DMS 273 (cell line): Measurements from ENCODE around the gene PLA2G4C.

ENCODE experiments used
- DNase-seq: peaks from one replicate; lab custom pipeline; 2025; ENCODE audit not compliant: unreplicated experiment; lab: John Stamatoyannopoulos, UW

The PLA2G4C gene, protein sequence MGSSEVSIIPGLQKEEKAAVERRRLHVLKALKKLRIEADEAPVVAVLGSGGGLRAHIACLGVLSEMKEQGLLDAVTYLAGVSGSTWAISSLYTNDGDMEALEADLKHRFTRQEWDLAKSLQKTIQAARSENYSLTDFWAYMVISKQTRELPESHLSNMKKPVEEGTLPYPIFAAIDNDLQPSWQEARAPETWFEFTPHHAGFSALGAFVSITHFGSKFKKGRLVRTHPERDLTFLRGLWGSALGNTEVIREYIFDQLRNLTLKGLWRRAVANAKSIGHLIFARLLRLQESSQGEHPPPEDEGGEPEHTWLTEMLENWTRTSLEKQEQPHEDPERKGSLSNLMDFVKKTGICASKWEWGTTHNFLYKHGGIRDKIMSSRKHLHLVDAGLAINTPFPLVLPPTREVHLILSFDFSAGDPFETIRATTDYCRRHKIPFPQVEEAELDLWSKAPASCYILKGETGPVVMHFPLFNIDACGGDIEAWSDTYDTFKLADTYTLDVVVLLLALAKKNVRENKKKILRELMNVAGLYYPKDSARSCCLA

DNA sequence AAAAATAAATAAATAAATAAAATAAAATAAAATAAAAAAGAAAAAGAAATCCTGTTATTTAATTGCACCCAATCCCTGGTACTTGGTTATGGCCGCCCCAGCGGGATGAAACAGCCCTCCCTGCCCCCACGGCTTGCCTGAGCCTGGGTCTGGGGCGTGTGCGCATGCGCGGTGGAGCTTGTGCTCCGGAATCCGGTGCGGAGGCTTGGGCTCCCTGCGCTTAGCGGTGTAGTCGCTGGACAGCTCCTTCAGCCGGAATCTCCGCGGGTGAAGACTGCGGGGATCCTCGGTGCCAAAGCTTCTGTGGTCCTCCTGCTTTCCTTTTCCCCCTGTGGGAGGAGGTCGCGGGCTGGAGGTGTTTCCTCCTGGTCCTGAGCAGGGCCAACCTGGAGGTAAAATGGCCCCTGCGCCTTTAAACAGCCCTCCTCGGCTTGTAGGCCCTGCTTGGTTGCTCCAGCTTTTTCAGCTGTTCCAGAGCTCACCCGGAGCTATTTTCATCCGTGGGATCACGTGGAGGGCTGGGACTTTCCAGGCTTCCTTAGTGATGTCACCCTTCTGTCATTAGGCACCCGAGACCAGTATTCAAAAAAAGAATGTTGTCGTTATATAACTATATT lies at the start of gene PLA2G4C:
TSS of gene PLA2G4C (minus strand) at position 468 of the 617 bp plus-strand sequence. CDS start 4,288 bp downstream, outside the sequence.
- peak; percentile 97 for DNase-seq

DNA sequence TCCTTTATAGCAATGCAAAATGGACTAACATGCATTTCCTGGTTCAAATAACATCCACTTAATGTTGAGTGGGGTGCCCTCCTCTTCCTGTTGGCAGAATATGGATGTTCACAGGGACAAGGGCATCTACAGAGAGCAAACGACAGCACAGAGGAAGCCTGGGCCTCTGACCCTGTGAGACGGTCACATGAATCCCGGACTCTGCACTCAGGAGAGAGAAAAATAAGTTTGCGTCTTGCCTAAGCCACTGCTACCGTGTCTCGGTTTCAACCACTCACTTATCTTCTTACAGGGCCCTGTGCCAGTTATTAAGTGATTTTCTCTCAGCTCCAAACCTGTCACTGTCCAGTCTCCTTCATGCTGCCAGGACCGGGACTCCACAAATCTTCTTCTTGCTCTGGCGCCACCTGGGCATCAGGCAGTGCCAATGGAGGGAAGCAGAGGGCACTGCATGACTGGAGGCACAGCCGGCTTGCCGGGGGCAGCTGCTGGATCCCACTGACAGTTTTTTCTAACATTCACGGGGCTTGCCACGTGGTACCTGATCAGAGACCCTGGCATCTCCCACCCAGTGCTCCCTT lies 47.7 kb upstream of the PLA2G4C start:
- DNase-seq, result no peak

DNA sequence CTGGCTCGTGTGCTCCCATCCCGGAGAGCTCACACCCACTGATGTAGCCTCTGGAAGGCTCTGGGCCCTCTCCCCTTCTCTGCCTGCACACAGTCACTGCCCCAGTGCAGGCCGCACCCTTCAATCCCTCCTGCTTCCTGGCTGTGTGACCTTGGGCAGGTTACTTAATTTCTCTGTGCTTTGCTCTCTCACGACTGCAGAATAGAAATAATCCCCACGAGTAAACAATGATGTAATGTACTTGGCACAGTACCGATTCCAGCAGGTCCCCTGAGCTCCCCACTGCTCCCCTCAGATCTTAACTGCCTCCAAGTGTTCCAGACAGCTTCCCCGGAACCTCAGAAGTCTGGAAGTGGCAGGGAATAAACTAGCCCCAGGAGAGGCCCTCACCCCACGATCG lies 43.4 kb upstream of the PLA2G4C start:
- DNase-seq, result no peak

DNA sequence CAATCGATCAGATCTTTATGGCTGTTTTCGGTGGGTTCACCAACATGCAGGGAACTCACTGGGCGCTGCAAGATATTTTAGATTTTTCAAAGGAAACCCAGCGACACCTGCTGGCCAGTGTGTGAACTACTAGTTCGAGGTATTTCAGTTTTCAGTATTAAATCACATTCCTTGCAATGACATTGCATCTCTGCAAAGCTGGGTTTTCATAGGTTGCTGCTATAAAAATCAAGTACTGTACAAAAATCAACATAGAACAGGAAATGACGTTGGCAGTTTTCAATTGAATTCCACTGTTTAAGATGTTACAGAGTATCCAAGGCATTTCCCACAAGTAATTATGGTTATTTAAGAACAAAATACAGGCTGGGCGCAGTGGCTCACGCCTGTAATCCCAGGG lies 41.9 kb upstream of the PLA2G4C start:
- DNase-seq, result peak; percentile 69

DNA sequence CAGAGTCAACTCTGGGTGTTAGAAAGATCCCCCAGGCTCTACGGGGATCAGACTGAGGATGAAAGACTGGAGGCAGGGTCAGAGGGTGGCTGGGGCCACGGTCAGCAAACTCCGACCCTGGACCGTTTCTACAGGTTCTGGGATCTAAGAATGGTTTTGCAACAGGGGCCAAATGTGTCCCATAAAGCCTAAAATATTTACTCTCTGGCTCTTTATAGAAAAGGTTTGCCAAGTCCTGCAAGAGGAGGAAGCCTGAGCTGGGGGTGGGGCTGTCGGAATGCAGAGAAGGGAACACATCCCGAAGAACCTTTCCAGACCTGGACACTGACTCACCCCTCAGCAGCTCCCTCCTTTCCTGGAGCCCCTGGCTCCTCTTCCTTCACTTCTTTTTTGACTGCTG lies 38.8 kb upstream of the PLA2G4C start:
- no peak for DNase-seq

DNA sequence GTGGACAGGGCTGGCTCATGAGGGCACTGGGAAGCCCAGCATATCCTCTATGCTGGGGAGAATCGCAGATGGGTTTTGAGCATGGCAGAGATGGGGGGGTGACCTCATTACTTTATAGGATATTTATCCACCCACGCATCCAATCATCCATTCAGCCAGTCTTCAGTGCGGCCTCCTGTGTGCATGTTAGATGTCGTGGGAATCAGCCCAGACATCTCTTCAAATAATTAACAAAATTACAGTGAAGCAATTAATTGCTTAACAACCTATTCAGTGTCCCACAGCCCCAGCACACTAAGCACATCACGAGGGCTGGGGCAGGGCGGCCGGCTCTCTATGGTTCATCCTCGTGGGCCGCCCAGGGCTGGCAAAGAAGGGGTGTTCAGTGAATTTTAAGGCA lies 38.0 kb upstream of the PLA2G4C start:
- no peak for DNase-seq

DNA sequence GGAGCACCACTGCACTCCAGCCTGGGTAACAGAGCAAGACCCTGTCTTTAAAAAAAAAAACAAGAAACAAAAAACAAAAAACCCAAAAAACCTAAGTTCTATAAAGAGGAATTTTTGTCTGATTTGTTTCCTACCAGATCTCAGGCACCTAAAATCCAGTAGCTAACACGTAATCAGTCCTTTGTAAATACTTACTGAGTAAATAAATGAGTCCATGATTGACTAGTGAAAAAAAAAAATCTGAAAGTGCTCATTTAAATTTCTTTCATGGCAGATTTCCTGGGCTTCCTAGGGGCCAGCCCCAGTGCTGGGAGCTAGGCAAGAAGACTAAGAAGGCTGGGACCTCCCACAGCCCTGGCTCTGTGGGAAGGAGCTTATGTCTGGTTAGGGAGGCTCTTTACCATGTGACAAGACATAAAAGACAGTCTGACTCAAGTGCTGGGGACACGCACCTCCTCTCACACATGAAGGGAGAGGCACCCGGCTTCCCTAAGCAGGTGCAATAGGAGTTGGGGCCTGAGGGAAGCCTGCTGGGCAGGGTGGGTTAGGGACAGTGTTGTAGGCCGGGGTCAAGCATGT lies 37.1 kb upstream of the PLA2G4C start:
- no peak for DNase-seq

DNA sequence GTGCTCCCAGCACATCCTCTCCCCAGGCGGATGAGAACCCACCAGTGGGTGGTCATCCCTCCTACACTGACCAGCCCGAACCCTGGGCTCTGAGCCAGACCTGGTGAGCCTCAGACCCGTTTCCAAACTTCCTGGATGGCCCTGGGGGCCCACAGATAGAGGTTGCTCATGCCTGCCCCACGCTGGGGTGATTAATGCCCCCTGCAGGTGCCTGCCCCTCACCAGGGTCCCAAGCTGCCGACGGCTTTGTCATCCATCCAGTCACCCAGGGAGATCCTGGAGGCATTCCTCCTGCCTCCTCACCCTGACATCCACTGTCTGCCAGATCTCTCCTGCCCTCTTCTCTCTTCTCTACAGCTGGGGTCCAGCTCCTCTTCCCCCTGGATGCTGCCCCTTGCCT lies 28.4 kb upstream of the PLA2G4C start:
- no peak for DNase-seq

DNA sequence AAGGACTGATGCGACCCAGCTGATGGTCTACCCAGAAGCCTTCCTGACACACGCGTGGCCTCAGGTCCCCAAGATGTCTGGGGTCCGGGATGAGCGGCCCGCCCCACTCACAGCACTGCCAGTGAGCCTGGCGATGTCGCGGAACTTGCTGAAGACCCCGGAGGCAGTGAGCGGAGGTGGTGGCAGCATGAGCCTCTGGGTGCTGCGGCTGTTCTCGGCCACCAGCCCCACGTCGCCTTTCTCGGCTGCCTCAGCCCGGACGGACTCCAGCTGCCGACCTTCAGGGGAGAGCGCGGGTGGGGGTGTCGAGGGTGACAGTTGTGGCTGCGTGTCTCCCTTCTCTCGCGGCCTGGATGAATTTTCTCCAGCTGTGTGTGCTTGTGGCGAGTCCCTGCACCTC lies 26.8 kb upstream of the PLA2G4C start:
- no peak for DNase-seq

DNA sequence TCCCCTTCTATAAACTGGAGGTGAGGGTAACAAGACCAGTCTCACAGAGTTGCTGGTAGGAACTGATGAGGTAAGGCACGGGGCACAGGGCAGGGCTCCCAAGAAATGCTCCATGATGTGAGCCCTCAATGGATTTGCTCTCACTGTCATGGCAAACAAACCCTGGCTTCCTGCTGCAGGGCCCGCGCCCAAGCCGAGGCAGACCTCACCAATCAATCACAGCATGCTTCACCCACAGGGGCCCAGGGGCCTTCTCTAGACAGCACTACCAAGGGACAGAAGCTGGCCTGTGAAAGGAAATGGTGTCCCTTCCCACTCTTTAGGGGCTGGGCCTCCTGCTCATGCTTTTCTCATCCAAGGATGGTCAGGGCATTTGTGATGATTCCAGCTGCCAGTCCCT lies 25.9 kb upstream of the PLA2G4C start:
- no peak for DNase-seq

DNA sequence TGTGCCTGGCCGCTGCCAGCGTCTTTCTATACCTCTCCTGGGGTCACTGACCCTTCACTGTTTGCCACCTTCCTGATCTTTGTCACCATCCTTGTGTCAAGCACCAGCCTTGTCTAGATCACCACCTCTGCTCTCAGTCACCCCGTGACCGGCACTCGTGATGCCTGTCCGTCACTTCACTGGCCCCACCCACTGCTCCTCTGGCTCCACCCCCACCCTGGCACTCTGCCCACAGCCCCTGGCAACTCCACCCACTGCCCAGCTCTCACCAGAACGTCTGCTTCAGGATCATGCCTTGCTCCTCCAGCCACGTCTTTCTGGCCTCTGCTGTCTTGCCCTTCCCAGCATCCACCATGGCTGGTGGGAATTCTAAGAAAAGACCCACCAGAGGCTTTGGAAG lies 24.8 kb upstream of the PLA2G4C start:
- peak; percentile 30 for DNase-seq

DNA sequence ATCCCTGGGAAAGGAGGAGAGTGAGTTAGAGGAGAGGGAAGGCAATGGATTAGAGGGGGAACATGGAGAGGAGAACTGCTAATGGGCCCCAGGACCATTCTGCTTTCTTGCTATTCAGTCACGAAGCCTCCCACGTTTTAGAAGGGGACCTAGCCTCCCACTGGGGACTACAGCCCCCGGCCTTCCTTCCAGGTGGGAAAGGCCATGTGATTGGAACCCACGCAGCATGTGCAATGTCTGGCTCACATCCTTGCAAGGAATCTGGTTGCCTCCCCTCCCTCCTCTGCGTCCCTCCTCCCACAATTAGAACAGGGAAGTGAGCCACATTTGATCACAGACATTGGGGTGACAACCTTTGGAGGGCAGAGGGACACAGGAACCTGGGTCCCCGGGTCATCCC lies 22.5 kb upstream of the PLA2G4C start:
- DNase-seq, result no peak

DNA sequence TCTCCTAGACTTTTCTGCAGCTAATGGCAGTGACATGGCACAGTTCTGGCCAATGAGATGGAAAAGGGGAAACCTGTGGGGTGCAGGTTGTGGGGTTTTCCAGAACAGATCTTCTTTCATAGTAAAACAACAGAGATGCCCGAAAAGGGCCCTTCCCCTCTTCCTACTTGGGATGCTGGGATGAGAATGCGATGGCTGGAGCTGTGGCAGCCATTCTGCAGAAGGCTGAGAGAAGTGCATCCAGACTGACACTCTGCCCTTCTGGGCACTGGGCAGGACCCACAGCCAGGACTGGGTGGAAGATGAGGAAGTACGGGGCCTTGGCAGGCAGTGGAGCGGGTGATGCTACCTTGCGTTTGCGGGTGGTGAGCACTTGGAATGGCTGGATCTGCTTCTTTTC lies 16.9 kb upstream of the PLA2G4C start:
- no peak for DNase-seq

DNA sequence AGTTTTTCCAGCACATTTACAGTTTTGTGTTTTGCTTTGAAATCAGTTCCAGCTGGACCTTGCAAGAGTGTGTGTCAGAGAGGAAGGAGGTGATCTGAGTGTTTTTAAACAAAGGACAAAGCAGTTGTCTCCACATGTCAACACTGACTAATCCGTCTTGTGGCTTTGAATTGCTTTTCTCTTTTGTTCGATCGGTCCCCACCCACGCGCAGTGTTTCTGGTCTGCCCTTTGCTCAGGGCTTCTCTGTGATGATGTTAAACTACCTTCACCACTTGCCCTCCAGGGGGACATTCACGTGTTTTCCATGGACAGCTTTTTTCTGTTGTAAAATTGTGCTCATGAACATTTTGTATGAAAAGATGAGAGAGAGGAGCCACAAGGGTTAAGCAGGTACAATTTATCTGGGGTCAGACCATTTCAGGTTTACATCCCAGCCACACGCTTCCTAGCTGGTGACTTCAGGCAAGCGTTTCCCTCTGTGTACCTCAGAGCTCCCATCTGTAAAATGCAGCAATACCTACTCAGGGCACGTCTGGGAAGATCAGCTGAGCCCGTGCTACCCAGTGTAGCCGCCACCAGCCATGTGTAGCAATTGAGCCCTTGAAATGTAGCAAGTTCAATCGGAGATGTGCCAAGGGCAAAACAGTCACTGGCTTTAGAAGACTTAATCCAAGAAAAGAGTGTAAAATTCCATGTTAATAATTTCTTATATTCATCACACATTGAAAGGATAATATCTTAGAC lies 13.5 kb upstream of the PLA2G4C start:
- no peak for DNase-seq

DNA sequence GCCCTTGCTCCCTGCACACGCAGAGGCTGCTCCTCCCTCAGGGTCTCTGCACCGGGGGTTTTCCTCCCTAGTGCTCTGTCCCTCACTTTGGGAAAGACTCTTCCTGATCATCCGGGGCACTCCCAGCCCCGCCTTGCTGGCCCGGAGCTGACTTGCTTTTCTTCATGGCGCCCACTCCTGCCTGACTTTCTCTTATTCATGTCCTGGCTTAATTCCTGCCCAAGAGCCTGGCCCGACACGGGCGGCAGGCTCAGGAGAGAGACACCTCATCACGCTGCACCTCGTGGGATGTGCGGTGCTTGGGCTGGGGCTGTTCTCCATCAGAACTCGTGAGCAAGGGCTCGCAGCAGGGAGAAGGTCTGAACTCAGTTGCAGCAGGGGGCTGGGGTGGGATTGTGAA lies 11.8 kb upstream of the PLA2G4C start:
- DNase-seq, result no peak

DNA sequence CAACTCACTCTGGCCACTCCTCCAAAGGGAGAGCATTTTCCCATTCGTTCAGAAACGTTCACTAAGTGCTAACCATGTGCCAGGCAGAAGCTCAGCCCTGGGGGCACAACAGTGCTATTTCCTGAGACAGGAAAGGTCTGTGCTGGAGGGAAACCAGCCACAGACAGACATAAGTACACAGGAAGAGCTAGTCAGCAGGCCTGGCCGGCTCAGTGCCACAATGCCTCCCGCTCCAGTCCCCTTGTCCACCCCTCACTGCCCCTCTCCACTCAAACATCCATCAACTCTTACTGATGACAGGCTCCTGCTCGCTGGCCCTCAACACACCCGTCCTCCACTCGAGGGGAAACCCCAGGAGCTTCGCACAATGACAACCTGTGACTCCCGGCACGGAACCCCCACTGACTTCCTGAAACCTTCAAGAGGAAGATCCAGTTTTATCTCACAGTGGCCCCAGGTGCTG lies 11.3 kb upstream of the PLA2G4C start:
- no peak for DNase-seq

DNA sequence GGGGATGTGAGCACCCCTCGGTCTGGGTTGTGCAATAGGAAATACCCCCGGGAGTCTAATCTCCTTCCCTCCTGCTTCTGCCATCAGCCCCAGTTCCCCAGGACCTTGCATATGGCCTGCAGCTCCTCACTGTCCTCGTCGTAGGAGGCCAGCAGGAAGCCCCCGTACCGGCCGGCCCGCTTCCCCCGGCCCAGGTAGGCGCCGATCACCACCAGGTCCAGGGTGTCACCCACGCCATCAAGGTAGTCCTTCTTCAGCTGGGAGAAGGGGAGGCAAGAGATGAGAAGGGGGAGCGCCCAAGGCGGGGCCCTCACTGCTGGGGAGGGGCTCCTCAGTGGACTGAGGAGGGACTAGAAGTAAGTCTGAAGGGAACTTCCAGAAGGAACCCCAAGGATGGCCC lies 10.4 kb upstream of the PLA2G4C start:
- no peak for DNase-seq

DNA sequence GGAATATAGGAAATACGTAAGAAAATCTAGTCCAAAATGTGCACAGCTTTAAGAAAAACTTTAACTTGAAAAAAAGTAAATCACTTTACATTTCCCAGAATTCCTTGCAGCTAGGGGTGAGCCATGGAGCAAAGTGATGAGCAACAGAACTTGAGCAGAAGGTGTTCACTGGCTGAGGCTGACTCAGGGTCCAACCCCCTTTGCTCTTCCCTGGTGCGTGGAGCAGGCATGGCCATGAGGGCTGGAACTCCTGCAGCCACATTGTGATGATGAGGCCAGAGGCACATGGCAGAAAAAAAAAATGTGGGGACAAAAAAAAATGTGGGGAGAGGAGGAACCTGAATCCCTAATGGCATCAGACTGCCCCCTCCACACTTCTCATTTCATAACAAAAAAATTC lies 9.9 kb upstream of the PLA2G4C start:
- no peak for DNase-seq

DNA sequence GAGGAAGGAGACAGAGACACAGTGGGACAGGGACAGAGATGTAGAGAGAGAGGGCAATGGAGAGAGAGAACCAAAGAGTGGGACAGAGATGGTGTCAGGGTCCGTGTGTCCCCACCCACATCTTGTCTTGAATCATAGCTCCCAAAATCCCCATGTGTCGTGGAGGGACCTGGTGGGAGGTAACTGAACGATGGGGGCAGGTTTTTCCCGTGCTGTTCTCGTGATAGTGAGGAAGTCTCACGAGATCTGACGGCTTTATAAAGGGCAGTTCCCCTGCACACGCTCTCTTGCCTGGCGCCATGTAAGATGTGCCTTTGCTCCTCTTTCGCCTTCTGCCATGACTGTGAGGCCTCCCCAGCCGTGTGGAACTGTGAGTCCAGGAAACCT lies 7.5 kb upstream of the PLA2G4C start:
- DNase-seq, result no peak

DNA sequence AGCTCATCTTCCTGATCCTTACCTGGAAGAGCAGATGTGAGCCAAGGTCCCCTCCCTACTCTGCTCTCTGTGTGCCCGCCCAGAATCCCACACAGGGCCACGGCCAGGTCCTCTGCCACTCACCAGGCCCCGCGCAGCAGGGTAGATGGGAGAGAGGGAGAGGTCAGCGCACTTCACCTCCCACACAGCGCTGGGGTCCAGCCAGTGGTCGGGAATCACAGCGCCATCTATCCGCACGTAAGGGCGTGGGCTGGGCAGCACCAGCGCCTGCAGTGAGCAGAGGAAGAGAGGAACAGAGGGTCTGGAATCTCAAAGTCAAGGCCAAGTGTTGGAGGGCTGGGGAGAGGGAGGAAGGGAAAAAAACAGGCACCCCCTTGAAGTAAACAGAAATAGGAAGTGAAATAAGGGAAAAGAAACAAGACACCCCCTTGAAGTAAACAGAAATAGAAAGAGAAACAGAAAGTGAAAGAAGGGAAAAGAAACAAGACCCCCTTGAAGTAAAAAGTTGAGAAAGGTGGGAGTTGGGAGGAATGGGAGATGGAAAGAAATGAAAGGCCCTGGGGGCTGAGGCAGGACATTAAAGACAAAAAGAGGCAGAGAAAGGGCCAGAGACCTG lies 7.0 kb upstream of the PLA2G4C start:
- no peak for DNase-seq
